Glomerular visceral epithelial cell (primary cell): ENCODE data around the gene P2RY11.

Source experiments
- DNase-seq: peaks from one replicate; pipeline ENCODE4 v3.0.0-alpha.2; 2016; ENCODE audit errors: extremely low spot score

P2RY11 gene

GRCh38 chr19:10113592-10113963, 2.1 kb downstream of the P2RY11 start:
- DNase-seq, result no peak

DNA sequence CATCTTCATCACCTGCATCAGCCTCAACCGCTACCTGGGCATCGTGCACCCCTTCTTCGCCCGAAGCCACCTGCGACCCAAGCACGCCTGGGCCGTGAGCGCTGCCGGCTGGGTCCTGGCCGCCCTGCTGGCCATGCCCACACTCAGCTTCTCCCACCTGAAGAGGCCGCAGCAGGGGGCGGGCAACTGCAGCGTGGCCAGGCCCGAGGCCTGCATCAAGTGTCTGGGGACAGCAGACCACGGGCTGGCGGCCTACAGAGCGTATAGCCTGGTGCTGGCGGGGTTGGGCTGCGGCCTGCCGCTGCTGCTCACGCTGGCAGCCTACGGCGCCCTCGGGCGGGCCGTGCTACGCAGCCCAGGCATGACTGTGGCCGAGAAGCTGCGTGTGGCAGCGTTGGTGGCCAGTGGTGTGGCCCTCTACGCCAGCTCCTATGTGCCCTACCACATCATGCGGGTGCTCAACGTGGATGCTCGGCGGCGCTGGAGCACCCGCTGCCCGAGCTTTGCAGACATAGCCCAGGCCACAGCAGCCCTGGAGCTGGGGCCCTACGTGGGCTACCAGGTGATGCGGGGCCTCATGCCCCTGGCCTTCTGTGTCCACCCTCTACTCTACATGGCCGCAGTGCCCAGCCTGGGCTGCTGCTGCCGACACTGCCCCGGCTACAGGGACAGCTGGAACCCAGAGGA, 2.6 kb downstream of the P2RY11 start:
- no peak for DNase-seq

GRCh38 chr19:10114651-10115391, 3.3 kb downstream of the P2RY11 start:
- DNase-seq, result no peak

GRCh38 chr19:10115392-10116084, 4.0 kb downstream of the P2RY11 start:
- DNase-seq, result no peak

GRCh38 chr19:10116085-10116865, 4.8 kb downstream of the P2RY11 start:
- DNase-seq, result no peak

- DNase-seq, result no peak
These were observed 5.5 kb downstream of the P2RY11 start for GRCh38 chr19:10116866-10117616.

DNA sequence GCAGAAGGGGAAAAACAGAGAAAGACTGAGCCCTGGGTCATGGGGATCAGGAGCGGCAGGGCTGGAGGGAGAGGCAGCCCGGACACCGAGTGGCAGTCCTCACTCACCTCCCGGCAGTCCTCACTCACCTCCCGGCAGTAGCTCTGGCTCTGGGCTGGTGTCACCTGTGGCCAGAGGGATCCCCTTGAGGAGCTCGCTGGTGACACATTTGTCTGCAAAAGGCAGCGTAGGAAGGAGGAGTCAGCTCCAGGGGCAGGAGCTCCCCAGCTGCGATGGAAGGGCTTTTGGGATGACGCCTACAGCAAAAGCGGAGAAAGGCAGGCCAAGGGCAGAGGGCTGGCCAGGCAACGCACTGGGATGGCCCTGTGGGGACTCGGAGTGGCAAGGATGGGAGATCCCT, 7.5 kb downstream of the P2RY11 start:
- DNase-seq, result no peak

- no peak for DNase-seq
These were observed 9.2 kb downstream of the P2RY11 start for GRCh38 chr19:10120538-10121189.

- DNase-seq, result no peak
These were observed 10.6 kb downstream of the P2RY11 start for GRCh38 chr19:10122045-10122444.

GRCh38 chr19:10124429-10124828, 12.9 kb downstream of the P2RY11 start:
- no peak for DNase-seq

DNA sequence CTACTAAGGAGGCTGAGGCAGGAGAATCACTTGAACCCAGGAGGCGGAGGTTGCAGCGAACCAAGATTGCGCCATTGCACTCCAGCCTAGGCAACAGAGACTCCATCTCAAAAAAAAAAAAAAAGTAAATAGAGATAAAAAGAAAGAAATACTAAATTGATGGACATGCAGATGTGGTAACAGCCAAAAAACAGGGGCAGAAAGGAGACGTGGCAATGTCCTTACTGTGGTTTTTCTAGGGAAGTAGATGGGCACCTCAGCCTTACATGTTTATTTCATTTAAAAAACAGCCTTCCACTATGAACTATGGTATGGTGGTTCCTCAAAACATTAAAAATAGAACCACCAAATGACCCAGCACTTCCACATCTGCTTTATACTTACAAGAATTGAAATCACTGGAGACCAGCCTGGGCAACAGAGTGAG, 14.7 kb downstream of the P2RY11 start:
- no peak for DNase-seq

DNA sequence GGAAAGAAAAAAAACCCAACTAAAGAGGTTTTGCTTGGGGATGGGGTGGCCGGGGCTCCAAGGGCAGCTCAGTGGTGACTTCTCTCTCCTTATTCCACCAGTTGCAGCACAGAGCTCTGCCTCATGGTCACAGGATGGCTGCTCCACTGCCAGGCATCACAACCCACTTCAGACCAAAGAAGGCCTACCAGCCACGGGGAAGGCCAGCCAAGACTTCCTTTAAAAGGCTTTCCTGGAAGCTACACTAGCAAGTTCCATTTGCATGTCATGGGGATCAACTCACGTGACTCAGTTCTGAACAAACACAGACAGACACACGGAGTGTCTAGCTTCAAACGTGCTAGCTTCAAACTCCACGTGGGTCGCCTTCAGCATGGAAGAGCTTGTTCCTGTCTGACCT, 21.4 kb downstream of the P2RY11 start:
- DNase-seq, result no peak

- DNase-seq, result no peak
These were observed 22.1 kb downstream of the P2RY11 start for GRCh38 chr19:10133596-10133995.

DNA sequence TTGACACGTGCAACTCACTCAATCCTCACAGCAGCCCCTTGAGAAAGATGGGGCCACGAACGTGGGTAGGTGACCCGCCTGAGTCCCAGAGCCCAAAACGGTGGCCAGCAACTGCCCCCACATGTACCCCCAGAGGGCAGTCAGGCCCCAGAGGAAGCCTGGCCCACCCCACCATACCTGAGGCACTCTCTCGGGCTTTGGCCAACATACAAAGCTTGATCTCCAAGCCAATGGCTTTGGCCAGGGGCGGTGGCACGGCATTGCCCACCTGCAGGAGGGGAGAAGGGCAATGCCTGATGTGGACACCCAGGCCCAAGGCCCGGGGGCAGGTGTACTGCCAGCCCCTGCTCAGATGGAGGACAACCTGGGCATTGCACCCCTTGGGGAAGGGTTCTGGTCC, 22.5 kb downstream of the P2RY11 start:
- no peak for DNase-seq

- DNase-seq, result no peak
These were observed 24.2 kb downstream of the P2RY11 start for GRCh38 chr19:10135551-10136334.

DNA sequence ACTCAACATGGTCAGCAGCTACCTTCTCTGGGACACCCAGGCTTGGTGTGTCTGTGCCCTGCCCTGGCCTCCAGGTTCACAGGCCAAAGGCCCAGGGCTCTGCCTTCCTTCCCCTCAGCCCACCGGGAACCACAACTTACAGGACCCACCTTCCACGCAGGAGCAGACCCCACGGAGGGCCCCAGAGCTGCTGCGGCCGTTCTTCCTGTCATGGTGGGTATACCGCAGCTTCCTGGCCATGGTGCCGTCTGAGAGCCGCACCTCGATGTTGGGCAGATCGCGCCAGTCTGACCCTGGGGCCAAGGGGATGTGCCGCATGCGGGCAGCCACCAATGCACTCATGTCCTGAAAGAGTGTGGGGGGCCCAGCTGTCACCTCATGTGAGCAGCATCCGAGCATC, 25.4 kb downstream of the P2RY11 start:
- DNase-seq, result no peak

GRCh38 chr19:10137751-10138682, 26.5 kb downstream of the P2RY11 start:
- DNase-seq, result no peak

GRCh38 chr19:10138879-10139795, 27.6 kb downstream of the P2RY11 start:
- no peak for DNase-seq
